ENCODE measurements around the gene ALG9.
"Not testable (repeated sequence)": the region's sequence is repeated elsewhere in the genome, so short reads cannot be mapped to it uniquely, and the experiment has no call there.

The ALG9 gene

DNA sequence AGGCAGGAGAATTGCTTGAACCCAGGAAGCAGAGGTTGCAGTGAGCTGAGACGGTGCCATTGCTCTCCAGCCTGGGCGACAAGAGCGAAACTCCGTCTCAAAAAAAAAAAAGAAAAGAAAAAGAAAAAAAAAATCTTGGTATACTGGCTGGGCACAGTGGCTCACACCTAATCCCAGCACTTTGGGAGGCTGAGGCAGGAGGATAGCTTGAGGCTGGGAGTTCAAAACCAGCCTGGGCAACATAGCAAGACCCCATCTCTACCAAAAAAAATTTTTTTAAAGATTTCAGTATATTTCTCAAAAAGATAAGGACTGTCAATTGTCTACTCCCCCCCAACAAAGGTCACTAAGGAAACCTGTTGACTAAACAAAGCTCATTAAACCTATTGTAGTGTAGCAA is 13.7 kb upstream of the ALG9 start:
- DNase-seq (ENCODE audit: low read depth in 2 of 3, low spot score in 2 of 3): not testable (repeated sequence)

DNA sequence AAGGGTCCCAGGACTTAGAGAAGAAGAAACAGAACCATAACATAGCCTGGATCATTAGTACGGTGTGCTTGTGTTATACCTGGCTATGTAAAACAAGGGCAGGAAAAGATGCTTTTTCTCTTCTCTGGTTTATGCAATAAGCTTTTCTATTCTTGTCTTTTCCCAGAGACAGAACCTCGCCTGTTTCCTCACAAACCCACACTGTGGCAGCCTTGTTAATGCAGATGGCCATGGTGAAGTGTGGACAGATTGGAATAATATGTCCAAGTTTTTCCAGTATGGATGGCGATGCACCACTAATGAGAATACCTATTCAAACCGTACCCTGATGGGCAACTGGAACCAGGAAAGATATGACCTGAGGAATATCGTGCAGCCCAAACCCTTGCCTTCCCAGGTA is 10.8 kb upstream of the ALG9 start:
- DNase-seq (ENCODE audit: low read depth in 2 of 3, low spot score in 2 of 3): no peak

DNA sequence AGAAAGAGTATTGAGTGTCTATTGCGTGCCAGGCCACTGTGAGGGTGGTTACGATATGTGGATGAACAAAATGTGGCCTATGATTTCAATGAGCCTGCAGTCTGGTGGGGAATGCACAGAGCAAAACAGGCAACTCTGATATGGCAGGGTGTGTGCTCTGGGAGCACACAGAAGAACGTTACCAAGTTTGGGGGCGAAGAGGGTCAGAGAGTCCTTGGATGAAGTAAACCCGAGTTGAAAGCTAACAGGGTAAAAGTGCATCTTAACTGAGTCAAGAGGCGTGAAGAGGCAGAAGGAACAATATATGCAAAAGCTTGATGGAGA is 8.2 kb upstream of the ALG9 start:
- no peak for DNase-seq (ENCODE audit: low read depth in 2 of 3, low spot score in 2 of 3)

DNA sequence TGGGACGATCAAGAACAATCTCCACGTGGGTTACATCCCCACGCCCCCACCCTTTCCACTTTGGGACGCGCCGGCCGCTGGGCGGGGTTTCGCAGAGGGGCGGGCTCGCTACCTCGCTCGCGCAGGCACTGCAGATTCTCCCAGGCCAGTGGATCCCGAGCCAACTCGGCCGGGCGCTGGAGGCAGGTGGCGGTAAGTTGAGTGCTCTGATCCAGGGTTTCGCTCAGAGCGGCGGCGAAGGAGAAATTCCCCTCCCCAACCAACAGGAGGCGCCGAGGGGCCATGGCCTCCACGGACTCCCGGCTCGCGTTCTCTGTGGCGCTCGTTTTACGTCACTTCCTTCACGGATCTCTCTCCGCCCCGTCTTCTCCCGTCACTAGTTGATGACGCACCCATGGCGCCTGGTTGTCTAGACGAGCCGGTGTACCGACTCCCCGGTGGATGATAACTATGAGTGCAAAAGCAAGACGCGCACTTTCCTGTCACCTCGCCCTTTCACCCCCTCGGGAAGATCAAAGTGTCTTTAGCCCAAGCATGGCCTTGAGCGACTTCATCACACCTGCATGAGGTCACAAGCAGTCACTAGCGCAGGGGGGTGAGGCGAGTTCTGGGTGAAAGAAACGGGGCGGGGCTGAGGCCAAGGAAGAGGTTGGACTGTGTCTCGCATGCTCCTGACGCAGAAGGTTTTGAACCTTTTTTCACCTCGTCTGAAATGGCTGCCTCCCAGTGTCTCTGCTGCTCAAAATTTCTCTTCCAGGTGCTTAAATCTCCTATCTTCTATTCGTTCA is 7.7 kb upstream of the ALG9 start, which contains the start of the genes CFAP68 and FDXACB1:
Gene CFAP68 (plus strand): TSS at position 693 of the 788 bp plus-strand sequence. CDS start 20 bp downstream, at position 713.
Gene FDXACB1 (minus strand): TSS at position 317 of the 788 bp plus-strand sequence. CDS start 33 bp downstream, at position 284.
- DNase-seq (ENCODE audit: low read depth in 2 of 3, low spot score in 2 of 3): peak; percentile 85 to 93 (median 86)

DNA sequence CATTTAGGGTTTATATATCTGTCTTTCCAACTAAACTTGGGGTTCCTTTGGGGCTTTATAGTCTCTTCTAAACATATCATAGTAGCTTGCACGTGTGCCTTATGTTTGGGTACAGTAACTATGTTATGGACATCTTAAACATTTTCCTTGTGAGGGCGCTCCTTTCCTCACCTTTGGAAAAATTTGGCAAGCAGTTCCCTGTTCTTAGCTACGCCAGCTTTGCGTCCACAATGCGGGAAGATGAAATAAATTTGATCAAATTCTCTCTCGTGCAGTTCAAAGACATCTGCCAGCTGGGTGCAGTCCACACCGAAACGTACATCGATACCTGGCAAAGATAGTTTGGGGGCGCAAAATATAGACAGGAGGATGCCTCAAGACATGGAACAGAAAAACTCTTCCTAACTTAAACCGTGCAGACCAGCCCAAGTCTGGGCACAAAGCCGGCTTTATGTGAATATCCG is 7.0 kb upstream of the ALG9 start:
- no peak for DNase-seq (ENCODE audit: low read depth in 2 of 3, low spot score in 2 of 3)

DNA sequence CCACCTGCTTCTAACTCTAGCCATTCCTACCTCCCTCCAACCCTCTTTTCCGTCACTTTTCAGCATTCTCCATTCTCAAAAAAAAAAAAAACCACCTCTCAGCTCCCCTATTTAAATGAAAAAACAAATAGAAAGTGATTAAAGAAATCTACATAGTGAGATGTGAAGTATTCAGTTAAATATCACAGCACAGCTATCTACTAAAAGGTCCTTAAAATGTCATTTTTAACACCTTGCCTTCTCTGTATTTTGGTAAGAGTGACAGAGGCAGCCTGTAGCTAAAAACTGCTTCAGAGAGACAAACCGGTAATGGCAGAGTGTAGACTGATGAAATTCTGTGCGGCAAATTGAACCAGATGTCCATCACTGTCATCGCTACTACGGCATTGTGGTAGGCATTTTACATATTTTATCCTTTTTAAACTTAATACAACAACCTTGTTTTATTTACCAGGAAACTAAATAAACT is 346 bp upstream of the ALG9 start:
- DNase-seq (ENCODE audit: low read depth in 2 of 3, low spot score in 2 of 3): no peak

DNA sequence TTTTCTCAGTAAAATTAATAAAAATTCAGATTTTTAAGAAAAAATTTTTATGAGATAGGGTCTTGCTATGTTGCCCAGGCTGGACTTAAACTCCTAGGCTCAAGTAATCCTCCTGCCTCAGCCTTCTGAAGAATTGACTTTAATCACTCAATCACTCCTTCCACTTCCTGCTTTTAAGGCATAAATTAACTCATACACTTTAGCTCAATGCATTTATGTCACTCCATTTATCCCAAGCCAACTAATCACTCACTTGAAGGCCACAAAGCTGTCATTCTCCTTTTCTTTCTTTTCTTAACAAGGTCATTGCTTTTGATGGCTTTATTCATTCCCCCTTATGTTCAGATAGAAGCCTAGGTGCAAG is 877 bp downstream of the ALG9 start:
- DNase-seq (ENCODE audit: low read depth in 2 of 3, low spot score in 2 of 3): no peak

DNA sequence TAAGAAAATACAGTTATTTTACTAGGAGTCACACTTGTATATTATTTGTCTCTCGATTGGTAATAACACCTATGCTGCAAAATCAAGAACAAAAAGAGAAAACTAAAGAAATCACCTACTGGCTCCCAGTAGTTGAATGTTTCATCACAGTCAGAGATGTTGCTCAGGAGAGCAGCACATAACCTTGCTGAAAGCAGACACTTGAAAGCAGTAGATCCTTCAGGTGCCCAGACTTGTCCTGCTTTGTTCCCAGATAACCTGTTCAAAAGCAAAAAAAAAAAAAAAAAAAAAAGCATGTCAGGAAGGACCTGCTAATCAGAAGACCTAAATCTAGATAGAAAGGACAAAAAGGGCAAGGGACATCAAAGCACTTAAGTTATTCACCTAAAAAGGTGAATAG is 1.3 kb downstream of the ALG9 start:
- no peak for DNase-seq (ENCODE audit: low read depth in 2 of 3, low spot score in 2 of 3)

DNA sequence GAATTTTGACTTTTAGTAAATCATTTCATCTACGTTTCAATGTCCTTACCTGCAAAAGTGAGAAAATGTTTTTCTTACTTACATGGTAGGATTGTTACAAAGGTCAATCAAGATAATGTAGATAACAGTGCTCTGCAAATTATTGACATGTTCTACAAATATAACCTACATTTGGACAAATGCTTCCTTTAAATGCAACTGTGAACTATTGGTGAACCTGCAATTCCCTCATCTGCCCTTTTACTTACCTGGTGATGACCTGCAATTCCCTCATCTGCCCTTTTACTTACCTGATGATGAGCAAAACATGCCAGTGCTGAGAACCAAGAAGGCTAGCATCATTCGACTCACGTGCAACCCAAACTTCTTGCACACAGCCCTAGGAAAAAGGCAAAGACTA is 11.1 kb downstream of the ALG9 start:
- DNase-seq (ENCODE audit: low read depth in 2 of 3, low spot score in 2 of 3): no peak

DNA sequence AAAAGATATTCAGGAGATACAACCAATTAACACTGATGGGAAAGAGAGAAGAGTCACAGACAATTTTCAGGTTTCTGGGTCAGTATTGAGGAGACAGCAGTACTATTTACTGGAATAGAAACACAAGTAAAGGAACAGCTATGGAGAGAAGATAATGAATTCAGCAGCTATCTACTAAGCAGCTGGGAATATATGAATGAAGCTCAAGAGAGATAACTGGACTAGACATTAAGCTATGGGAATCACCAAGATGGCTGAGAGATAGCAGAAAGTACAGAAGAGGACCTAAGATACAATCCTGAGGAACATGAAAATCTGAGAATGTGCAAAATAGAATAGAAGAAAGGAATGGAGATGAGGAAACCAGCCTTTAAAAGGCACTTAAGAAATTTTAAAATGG is 15.9 kb downstream of the ALG9 start:
- no peak for DNase-seq (ENCODE audit: low read depth in 2 of 3, low spot score in 2 of 3)

DNA sequence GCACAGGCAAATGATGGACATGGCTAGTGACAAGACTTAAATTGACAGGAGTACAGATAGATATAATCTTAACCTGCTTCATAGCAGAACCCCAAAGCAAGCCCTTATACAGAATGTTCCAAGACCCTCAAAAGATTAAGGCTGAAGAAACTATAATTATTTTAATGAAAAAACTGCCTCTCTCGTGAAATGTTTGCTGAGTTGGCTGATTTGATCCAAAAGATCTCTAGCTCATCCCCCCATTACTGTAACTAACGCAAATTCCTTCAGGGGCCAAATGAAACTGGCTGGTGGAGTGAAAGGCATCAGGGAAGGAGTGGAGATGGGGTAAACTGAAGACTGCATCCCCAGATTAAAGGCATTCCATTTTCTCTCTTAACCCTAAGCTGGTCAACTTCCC is 19.3 kb downstream of the ALG9 start:
- DNase-seq (ENCODE audit: low read depth in 2 of 3, low spot score in 2 of 3): no peak

DNA sequence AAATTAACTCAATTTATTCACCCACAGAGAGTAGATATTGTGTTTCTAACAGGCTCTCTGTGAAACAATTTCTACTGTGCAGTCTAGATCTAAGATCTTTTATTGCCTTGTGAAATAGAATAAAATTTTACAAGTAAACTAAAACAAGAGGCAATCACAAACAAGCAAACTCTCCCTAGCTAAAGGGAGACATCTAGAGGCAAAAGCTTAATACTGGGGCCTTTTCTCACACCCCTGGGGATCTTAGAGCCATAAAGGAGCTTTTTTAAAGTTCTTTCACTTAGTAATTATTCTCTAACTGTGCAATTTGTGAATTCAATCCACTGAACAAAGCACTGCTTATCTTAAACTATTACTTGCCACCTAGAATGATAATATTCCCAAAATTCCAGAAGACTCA is 19.7 kb downstream of the ALG9 start:
- DNase-seq (ENCODE audit: low read depth in 2 of 3, low spot score in 2 of 3): no peak

DNA sequence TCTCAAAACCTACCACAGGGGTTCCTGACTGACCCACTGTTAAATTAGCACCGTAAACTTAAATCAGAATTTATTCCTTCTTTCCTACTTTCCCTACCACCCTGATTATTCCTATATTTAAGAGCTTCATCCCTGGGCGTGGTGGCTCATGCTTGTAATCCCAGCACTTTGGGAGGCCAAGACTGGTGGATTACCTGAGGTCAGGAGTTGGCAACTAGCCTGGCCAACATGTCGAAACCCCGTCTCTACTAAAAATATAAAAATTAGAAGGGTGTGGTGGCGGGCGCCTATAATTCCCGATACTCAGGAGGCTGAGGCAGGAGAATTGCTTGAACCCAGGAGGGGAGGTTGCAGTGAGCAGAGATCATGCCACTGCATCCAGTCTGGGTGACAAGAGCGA is 20.3 kb downstream of the ALG9 start:
- DNase-seq (ENCODE audit: low read depth in 2 of 3, low spot score in 2 of 3): no peak

DNA sequence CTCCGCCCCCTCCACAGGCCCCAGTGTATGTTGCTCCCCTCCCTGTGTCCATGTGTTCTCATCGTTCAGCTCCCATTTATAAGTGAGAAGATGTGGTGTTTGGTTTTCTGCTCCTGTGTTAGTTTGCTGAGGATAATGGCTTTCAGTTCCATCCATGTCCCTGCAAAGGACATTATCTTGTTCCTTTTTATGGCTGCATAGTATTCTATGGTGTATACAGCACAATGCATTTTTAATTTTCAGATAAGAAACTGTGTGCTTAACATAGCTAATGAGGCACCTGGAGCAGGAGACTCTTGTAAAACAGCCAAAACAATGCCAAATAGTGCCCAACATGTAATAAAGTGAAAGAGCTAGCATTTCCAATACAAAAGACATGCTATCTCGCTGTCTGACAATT is 21.8 kb downstream of the ALG9 start:
- no peak for DNase-seq (ENCODE audit: low read depth in 2 of 3, low spot score in 2 of 3)

DNA sequence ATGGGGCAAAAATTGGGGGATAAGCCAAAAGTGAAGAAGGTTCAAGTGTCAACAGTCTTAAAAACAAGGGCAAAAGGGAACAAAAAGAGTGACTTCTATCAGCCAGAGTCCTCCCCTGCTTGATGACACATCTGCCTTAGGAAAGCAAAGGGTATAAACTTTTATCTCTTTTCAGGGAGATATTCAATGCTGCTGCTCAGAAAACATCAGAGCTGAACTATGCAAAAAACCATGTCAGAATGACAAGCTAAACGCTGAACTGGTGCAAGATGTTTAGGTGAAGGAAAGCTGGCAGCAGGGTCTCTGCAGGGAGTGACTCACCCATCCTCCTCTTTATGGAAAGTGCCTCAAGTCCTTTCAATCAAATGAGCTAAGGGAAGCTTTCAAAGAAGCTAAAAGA is 24.7 kb downstream of the ALG9 start:
- no peak for DNase-seq (ENCODE audit: low read depth in 2 of 3, low spot score in 2 of 3)

DNA sequence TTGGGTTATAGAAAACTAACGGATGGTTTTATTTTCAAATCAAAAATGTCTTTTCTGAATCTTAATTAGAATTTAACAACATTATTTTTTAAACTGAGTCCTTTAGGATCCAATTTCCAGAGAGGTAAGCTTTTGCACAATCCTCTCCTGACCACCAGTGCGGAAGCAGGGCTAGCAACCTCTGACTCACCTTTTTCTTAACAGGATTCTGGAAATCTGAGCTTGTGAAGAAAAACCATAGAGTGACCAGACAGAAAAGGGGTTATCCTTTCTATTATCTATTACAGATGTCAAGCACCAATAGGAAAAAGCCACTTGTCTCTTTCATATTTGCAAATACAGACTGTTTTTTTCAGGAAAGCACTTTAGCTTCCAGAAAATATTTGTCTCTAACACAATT is 25.3 kb downstream of the ALG9 start:
- DNase-seq (ENCODE audit: low read depth in 2 of 3, low spot score in 2 of 3): no peak

DNA sequence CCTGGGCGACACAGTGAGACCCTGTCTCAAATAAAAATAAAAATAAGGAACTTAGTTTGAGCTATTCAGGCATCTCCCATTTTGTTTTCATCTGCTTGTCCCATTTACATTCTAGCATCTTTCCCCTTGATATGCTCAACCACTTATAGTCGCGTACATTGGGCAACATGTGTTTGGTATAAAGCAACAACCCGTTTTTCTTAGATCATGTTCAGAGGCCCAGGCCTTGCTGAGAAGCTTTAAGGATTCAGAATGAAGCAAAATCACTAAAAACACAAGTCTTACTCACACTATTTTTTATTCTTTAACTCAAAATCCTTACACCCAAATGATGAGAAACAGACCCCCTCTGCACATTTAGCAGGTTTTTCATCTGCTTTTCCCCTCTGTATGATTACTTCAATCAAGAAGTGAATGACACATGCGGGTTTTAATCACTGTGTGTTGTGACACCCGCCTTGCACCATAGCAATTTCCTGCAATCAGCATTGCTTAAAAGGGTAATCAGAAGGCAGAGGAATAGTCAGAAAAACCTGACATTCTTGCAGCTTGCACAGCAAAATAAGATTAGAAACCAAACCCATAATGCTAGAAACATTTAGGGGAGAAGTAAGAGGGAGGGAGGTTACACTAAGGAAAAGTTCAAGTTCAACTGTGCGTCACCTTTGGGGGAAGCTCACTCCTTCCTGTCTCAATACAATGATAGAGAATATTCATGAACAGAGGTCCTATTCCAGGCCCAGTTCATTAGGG is 25.9 kb downstream of the ALG9 start:
- no peak for DNase-seq (ENCODE audit: low read depth in 2 of 3, low spot score in 2 of 3)

DNA sequence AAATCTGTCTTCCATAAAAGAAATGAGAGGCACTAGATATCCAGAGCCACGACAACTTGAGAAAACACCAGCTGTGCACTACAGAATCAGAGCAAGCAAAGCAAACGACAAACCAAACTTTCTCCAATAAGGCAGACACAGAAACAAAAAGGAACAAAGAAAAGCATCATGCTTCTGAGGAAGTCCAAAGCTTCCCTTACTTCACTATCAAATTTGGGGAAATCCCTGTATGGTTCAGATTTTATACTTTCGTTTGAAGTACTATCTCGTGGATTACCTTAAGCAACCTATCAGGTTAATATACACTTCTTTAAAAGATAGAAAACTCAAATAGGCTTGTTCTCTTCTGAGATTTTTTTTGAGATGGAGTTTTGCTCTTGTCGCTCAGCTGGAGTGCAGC is 27.7 kb downstream of the ALG9 start:
- DNase-seq (ENCODE audit: low read depth in 2 of 3, low spot score in 2 of 3): no peak

DNA sequence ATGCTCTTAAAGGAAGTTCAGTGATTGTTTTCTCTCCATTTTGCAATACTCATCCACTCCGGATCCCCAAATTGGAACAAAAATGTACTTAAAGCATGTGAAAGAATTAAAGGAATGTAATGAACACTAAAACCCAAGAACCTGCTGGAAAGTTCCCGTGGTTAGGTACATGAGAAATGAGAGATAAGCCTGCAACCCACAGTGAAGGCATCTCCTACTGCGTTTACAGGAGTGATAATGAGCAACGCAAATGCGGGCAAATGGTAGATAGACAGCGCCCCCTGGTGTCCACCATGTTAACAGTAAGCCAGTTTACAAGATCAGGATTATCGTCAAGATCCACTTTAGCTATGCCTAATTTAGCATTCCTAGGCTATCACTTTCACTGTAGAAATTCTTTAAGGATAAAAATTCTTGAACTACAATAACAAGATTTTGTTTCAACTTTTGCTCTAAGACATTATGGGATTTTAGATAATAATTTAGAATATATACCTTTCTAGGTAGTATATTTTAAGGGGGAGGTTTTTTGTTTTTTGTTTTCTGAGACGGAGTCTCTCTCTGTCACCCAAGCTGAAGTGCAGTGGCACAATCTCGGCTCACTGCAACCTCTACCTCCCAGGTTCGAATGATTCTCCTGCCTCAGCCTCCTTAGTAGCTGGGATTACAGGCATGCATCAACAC is 29.9 kb downstream of the ALG9 start:
- DNase-seq (ENCODE audit: low read depth in 2 of 3, low spot score in 2 of 3): peak; percentile 51 to 87 (median 76)

DNA sequence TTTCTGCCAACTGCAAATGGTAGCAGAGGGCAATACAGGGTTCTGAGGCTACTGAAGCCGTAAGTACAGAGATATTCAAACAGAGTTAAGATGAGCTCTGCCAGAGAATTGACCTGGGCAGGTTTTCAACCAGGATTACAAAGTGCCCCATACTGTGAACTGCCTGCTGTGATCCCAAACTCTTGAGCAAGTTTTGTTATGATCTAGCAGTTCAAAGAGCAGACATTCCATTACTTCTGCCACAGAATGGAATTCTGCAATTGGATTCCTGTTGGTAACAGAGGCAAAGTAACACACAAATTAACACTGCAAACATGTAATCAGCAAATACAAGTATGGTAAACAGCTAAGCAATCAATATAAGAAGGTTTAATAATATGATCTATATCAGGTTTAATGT is 31.2 kb downstream of the ALG9 start:
- DNase-seq (ENCODE audit: low read depth in 2 of 3, low spot score in 2 of 3): no peak

DNA sequence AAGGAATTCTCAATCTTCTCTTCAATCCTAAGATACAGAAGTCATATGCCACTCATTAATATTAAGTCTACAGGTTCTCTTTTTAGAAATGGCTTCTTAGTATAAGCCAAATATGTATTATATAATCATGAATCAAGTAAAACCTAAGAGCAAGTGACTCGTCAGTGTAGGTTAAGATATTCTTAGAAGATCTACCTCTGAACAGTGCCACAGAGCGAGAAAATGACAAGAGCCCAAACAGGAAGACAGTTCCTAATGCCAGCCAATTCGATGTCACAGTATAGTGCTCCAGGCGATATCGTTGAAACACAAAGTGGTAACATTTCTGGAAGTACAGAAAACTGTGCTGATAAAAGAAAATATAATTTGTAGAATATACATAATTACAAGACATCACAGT is 33.3 kb downstream of the ALG9 start:
- no peak for DNase-seq (ENCODE audit: low read depth in 2 of 3, low spot score in 2 of 3)

DNA sequence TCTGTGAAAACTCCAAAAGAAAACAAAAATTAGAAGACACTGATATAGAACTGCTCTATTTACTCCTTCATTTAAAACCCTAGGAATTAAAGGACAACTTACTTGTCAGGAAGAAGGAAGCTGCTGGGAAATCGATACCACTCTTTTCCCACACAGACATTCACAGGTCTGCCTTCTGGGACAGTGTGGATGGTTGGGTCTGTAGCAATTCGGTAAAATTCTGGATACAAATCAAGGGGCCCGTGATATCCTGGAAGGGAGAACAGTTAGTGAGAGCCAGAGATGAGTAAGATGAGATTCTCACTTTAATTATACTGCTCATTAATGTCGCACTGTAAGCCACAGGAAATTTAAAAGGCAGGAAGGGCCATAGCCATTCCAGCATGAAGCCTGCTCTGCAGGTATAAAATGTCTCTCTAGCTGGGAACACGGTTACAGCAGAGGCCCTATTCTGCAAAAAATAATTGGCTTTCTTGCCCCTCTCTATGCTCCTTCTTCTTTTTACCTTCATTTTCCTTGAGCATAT is 34.0 kb downstream of the ALG9 start:
- DNase-seq (ENCODE audit: low read depth in 2 of 3, low spot score in 2 of 3): no peak

Data from activated CD8-positive, alpha-beta memory T cell treated with anti-CD3 and anti-CD28 coated beads for 48 hours (primary cell).